Stimulated activated CD8-positive, alpha-beta memory T cell treated with anti-CD3 and anti-CD28 coated beads, Interleukin-15, amount 100 ng/mL, for 1 hour (primary cell): ENCODE data around the gene GAS7.

Experiments
- DNase-seq: peaks from one replicate; pipeline ENCODE4 v3.0.0-alpha.2; 2020; ENCODE audit warnings: low read depth

GAS7 gene

DNA sequence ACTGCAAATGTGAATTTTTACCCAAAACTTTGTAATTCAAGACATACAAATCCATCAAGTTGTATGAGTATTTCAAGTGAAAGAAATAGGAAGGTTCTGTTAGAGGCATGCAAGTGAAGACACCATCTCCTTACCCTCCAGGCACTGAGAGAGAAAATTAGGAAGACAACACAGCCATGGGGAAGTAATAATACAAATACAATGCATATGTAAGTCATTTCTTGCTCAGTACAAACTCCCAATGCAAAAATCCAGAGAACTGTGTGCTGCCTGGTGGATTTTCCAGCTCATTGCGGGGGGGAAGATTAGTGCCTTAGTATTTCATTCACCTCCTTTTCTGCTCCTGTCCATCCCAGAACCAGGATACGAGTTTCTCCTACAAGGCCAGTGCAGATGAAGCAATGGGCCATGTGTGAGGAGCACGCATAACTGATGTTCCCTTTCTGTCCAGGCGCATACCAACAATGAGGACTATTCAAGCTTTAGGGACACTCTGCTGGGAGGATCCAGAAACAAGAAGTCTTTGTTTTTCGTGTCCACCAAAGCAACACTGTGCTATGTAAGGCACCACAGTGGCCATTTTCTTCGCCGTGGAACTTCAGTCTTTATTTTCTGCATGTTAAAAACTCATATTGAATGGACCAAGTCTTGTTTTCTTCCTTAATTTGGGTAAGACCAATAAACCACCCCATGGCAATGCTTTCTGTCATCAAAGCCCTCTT, 149.6 kb downstream of the GAS7 start:
- no peak for DNase-seq

DNA sequence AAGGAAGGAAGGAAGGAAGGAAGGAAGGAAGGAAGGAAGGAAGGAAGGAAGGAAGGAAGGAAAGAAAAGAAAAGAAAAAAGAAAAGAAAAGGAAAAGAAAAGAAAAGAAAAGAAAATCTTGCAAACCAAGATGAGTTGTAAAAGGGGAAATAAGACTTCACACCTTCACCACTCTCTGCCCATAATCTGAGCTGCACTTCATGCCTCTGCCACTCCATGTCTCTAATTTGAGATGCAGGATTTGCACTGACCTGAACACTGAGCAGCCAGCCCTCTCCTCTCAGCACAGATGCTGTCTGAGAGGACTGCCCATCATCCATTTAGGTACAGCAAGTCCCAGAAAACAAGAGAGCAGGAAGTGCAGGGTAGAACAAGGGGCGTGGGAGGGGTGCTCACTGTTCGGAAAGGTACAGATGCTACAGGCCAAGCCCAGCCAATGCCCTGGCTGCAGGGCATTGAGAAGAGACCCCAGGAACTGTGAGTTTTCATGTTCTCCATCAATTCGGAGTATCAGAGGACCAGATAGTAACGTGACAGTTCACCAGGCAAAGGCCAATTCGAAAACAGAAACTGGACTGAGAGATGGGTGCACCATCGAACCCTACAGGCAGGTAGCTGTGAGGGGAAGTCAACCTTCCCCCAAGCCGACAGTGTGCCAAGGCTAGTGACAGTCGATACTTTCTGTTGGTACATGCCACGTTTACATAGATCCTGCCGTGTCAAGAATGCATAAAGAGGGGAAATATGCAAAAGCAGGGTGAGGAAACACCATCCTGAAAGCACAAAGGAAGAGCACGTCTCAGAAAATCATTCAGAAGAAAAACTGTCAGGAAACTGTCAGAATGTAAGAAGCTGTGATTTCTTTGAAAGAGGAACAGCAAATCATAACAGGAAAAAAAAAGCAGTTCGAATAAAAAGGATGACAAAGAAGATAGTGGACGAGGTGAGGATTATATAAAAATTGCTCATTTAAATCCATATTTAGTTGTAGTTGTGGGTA, 151.3 kb downstream of the GAS7 start:
- no peak for DNase-seq

DNA sequence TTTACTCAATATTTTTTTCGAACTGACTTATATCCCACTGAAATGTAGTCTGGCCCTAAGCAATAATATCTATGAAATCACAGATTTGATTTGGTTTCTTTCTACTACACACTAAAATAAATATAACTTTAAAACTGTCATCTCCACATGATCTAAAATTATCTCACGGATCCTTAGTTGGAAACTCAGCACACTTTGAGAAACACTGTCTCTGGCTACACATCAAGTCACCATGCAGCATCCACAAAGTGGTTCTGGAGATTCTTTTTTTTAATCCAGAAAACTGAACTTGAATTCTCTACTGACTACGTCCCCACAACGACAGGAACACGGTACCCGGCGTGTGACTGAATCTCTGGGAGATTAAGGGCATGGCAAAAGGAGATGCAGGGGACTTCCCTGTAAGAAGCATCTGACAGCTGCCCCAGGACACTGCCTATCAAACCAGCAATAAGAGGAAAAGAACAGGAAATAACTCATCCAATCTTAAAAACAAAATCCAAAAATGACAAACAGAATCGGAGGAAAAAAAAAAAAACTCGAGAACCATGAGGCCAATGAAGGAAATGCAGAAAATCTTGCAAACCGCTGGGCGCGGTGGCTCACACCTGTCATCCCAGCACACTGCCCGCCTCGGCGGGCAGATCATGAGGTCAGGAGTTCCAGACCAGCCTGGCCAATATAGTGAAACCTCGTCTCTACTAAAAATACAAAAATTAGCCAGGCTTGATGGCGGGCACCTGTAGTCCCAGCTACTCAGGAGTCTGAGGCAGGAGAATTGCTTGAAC, 152.3 kb downstream of the GAS7 start:
- DNase-seq = no peak

DNA sequence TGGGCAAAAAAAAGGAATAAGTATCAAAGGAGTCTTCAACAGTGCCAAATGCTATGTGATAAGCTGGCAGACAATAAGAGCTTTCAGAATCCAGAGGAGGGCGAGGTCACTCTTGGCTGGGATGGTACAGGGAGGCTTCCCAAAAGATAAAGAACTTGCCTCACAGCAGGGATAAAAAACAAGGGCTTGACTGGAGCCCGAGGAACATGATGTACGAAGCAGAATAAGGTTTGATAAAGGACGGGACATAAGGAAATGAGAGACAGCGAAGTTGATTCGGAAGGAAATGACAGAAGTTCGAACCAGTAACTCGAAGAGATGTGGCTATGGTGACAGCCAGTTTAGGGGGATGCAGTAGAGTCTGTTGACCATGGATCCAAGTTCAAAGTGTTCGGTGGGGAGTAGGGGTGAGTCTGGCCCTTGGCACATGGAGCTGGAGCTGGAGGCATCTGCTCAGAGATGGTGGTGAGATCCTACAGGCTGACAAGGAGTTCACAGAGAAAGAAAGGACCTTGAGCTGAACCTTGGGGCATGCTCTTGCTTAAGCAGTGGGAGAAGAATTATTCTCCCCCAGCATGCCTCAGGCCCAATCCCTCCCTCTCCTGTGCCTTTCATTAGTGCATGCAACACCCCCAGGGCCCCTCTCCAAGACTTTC, 155.7 kb downstream of the GAS7 start:
- DNase-seq = no peak

DNA sequence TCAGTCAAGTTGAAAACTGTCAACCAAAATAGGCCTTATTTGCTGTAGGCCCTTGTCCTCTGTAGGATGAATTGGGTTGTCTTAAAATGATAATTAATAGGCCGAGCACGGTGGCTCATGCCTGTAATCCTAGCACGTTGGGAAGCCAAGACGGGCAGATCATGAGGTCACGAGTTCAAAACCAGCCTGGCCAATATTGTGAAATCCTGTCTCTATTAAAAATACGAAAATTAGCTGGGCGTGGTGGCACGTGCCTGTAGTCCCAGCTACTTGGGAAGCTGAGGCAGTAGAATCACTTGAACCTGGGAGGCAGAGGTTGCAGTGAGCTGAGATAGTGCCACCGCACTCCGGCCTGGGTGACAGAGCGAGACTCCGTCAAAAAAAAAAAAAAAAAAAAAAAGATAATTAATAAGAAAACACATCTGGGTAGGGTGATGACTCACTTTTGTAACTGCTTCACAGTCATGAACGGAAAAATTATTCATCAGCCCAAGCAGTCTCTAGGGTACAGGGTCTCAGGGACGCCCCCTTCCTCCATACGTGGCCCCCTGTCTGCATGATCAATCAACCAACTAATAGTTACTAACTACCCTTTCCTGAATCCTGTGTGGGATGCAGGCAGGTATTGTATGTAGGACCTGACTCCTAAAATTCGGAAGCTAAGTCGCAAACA, 156.4 kb downstream of the GAS7 start:
- DNase-seq = no peak

DNA sequence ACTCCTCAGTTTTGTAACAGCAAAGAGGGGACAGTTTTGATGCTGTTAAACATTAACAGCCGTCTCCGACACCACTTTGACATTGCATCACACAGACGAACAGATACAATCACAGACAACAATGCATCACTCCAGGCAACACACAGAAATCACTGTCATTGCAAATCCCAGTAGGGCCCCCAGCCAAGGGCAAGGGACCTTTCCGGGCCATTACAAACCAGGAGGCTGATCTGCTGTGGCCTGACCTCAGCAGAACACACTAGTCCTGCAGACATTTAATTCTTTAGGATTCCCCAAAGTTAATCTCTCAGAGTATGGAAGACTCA, 157.2 kb downstream of the GAS7 start:
- DNase-seq = no peak

DNA sequence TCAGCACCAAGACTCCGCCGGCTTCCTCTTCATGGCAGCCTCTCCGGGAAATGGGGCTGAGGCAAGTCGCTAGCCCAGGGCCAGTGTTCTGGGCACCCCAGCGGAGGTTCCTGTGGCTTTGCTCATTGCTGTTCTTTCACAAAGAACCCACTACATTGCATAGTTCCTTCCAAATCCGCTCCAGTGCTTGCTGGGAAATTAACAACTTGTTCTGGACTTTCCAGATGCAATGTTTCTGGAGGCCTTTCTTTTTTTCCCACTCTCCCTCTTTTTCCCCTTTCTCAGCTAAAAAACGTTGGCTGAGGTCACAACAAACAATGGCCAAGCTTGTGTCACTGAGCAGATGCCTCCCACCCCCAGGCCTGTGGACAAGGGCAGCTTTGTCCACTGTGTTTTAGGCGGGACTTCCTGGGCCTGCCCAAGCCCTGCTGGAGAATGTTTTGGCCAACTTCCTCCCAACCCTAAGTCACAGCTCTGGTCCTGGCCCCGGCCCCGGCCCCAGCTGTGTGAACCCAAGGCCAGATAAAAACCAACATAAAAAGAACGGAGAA, 161.8 kb downstream of the GAS7 start:
- DNase-seq = no peak

DNA sequence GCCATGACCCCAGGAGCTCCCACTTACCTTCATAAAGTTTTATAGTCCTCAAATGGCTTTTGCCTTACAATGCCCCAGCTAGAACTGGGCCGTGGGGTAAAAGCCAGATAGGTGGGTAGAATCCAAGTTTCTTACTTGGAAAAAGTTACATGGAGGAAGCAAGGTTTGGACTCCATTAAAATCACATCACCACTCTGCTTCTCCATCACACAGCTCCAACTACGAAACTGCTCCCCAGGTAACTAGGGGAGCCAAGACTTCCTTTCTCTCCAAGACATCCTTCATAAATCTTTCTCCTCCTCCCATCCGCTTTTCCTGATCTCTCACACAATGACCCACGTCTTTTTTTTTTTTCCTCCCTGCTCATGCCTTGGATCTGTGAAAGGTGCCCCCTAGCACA, 162.5 kb downstream of the GAS7 start:
- no peak for DNase-seq

DNA sequence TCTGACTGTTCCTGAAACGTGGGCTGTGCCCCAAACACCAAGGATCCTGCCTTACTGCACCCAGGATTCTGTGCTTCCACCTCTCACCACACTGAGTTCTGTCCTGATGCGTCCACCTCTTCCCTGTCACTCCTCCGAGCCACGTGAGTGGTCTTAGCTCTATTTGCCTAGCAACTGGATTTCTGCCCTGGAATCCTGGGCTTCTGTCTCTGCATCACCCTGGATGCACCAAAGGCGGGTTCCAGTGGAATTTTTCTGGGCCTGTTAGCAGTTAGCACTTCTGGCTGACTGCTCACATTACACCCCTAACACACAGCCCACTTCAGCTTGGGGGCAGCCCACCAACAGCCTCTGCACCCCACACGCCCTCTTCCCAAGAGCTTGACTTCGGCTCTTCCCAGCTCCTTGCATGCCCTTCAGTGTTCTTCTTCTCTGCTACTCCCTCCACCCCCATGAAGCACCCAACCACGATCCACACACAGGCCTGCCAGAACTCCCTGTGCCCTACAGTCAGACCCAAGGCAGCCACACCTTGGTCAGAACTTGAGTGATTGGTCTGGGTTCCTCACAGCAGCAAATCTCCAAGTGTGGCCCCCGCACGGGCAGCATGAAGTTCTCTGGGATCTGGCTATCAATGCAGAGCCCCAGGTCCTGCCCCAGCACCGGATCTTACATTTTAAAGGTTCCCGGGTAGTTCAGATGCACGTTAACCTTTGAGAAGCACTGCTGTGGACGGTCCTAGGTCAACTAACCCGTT, 163.5 kb downstream of the GAS7 start:
- DNase-seq = no peak

DNA sequence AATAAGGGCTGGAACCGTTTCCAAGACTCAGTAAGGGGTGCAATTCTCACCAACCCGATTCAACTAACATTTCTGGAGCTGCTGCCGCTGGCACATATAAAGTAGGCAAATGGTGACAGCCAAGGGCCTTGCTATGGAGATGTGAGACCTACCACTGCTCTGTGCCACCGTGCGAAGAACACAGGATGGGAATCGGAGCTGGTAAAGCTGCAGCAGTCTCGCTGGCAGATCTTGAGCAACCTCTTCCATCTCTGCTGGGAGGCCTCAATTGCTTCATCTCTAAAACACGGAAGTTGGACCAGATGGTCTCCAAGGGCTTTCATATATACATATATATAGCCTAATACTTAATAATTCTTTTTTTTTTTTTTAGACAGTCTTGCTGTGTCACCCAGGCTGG, 164.4 kb downstream of the GAS7 start:
- DNase-seq = no peak

DNA sequence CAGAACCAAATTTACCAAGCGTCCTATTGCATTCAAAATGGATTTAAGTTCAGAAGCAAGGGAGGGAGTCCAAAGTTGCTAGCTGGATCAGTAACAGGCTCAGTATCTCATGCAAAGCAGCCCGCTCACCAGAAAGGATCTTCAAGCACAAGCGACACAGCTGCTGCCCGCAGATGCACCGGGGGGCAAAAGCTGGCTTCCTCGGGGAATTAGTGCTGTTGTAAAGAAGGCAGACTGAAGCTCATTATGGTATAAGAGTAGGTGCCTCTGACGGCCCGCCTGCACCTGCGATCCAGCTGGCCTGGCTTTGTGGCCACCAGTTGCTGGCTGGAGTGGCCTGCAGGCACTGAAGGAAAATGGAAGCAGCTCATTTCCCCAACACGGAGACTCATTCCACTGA, 165.0 kb downstream of the GAS7 start:
- no peak for DNase-seq

DNA sequence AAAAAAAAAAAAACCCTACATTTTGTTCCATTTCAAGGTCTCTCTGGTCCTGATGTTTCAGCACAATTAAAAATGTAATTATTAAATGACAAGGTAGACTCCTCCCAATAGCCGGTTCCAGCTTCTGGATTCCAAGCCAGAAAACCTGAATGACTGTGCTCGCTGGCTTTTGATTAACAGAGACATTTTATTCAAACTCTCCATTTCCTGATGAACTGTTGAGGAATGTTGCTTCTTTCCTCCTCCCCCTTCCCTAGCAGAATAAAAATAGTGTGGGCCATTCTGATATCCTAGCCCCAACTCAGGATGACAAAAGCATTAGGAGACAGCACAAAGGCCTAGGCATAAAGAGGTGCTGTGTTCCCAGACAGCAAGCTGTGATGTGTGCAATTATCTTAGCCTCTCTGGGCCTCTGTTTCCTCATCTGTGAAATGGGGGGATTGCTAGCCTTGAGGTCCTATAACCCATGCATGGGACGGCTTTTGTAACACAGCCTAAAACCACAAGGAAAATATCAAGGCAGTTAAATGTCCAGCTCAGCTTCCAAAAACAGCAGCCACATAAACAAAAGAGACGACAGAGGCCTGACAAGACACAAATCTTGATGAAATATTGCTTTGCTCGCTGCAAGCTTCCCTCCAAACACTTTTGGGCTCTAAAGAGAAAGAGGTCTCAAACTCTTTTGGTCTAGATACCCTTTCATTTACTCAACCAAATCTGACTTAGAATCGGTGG, 166.1 kb downstream of the GAS7 start:
- no peak for DNase-seq

DNA sequence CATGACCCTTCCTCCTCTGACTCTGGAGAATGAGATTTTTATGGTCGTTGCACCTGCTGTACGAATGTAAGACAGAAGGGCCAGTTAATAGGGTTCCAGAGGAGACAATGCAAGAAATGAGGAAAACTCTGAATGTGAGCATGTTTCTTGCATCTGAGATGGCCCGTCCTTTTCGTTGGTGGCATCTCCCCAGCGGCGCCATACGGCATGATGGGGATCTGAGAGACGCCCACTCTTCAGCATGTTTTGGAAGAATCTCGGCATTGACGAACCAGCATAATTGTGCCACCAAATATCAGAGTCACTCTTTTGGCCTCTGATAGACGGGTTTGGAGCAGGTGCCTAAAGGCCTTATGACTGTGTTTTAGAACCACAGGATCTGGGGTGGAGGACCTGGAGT, 166.8 kb downstream of the GAS7 start:
- no peak for DNase-seq

DNA sequence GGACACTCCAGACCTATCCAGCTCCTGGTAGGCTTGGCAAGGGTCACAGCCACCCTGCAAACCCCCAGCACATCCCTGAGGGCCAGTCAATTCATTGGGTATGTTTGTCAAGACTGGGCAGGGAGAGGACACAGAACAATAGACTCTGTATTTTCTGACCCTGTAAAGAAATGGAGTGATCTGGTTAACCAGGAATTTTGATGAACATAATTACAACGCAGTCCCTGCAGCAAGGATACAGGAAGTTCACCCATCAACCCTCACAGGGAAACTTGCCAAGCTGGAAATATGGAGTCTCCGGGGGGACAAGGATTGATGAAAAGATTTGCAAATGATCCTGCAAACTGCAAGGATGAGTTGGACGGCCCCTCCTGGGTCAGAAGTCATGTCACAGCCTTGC, 167.3 kb downstream of the GAS7 start:
- no peak for DNase-seq

DNA sequence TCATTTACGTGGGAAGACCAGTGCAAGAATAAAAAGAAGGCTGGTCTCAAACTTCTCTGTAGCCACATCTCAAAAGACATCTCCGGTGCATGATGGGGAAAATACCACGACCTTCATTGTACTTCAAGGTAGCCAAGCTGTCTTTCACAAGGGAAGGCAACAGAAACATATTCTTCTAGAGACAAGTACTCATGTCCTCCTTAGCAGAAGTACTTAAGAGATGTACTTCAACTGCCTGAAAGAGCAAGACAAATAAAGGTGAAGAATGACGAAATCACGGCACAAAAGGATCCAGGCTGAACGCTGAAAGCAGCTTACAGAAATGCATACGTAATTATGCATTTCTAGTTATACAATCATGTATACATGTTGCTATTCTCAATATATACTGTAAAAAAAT, 169.3 kb downstream of the GAS7 start:
- DNase-seq = no peak

DNA sequence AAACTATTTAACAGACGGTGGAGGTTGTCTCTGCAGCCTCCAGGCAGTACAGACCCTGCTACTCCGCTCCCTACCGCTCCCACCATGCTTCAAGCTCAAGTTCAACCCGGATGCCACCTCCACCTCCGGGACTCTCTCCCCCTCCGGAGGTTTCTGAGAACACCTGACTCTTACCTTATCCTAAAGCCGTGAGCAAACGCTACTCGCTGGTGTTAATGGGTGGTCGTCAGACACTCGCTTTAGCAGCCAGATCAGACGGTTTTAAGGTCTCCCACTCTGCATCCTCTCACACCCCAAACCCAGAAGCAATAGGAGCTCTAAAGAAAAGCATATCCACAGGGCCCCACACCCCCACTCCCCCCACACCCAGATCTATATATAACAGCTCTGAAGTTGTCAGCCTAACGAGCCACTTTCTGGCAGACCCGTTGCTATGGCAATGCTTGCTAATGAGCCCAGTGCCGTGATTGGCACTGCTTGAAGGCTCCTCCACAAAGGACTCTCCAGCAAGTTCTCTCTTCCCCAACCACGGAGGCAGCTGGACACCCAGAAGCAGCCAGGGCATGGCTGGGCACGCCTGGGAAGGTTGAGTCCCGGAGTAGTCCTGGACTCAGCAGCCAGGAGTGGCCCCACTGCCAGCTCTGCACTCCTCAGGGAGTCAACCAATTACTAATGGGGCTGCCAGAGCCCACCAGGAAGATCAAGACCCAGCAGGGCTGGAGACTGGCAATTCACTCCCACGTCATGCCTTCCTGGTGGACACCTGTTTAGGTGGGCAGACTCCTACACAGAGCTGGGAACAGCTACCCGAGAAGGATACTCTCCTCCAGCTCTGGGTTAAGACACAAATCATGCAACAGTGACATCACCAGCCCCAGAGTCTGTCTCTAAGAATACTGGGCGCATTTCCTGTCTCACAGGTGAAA, 172.2 kb downstream of the GAS7 start:
- DNase-seq = no peak

DNA sequence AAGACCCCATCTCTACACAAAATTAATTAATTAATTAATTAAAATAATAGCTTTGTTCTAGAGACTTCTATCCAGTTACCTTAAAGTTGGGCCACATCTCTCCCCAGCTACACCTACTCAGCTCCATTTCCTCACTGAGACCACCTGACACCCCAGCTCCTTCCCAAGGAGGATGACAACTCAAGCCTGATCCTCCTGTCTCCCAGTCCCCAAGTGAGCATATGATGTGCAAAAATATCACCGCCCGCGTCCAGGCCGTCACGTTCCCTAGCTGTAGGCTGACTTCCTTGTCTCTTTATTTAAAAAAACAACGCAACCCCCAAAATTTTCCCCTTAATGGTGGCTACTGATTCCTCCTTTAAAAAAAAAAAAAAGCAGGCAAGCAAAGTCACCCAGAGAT, 173.2 kb downstream of the GAS7 start:
- DNase-seq = no peak

DNA sequence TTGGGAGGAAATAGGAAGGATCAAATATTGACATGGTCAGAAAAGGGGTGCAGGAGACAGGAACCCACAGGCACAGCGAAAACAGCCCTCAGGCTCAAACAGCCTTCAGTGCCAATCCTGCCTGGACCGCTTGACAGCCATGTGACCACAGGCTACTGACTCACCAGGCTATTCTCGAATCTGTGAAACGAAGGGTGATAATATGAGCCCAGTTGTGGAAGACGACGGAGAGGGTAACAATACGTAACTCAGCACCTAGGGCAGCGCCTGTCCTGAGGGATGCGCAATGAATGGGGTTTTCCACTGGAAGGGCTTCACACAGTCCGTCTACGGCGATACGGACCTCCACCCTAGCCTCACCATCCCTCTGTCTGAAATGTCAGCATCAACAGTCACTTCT, 176.0 kb downstream of the GAS7 start:
- DNase-seq = no peak
